ENCODE measurements around the gene KLHL14. TPM values are rescaled to one million over a fixed set of nuclear protein-coding genes. Genes with fewer than 3 reads are reported as not detected.

KLHL14 gene
- polyA plus RNA-seq, 2 of the 4 experiments (the other 2 are of a cell fraction), result not detected

DNA sequence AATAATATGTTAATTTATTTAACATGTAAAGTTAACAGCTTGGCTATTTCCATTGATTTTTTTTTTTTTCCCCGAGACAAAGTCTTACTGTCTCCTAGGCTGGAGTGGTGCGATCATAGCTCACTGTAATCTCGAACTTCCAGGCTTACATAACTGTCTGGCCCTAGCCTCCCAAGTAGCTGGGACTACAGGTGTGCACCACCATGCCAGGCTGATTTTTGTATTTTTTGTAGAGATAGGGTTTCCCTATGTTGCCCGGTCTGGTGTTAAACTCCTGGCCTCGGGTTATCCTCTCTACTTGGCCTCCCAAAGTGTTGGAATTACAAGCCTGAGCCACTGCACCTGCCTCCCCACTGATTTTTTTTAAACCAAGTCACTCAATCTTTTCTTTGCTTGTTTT lies 32.5 kb upstream of the KLHL14 start:
- H3K27ac ChIP-seq, result no peak overlapping the region
- H3K9me3 ChIP-seq, result no peaks in the 10 kb centered on the region
- TF ChIP-seq HDAC2 (IDR thresholded peaks at IDR 0.05) (no peak), CHD4 (IDR thresholded peaks at IDR 0.05; ENCODE audit: borderline replicate concordance) (no peak), MAZ (IDR thresholded peaks at IDR 0.05; ENCODE audit: borderline replicate concordance, low read depth, low read length) (no peak), JUN (IDR thresholded peaks at IDR 0.05) (no peak), HOXA7 (CRISPR knock-in tag; IDR thresholded peaks at IDR 0.05) (no peak), HOXB13 (CRISPR knock-in tag; IDR thresholded peaks at IDR 0.05; ENCODE audit: low read depth) (no peak), EHMT2 (IDR thresholded peaks at IDR 0.05; ENCODE audit: low read depth) (no peak), KDM1A (IDR thresholded peaks at IDR 0.05; ENCODE audit: low read depth) (no peak), TFCP2L1 (CRISPR knock-in tag; IDR thresholded peaks at IDR 0.05) (no peak), GATA3 (IDR thresholded peaks at IDR 0.05; ENCODE audit: borderline replicate concordance) (no peak), EHF (CRISPR knock-in tag; IDR thresholded peaks at IDR 0.05) (no peak)
- TF ChIP-seq, protein P1, sequence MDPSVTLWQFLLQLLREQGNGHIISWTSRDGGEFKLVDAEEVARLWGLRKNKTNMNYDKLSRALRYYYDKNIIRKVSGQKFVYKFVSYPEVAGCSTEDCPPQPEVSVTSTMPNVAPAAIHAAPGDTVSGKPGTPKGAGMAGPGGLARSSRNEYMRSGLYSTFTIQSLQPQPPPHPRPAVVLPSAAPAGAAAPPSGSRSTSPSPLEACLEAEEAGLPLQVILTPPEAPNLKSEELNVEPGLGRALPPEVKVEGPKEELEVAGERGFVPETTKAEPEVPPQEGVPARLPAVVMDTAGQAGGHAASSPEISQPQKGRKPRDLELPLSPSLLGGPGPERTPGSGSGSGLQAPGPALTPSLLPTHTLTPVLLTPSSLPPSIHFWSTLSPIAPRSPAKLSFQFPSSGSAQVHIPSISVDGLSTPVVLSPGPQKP (IDR thresholded peaks at IDR 0.05; ENCODE audit: low read depth, low read length), result no peak
- H3K4me3 ChIP-seq, result no peak overlapping the region
- CTCF ChIA-PET, result interaction anchor here (0.9 kb wide), 1 partner anchor 32 kb away, joined by 3 read pairs; no protein-coding TSS in a partner anchor
- no peak overlapping the region for H3K4me2 ChIP-seq
- DNase-seq (ENCODE audit: low read depth in 1 of 2, low spot score in 1 of 2) (no peak), ATAC-seq (no peak), FAIRE-seq (no peak)
- POLR2A ChIA-PET, result no interaction called here
- 16% methylated on average over 5 of the region's 5 CpGs for WGBS (ENCODE audit: missing lambda C conversion rate)
- H3K4me1 ChIP-seq, result no peaks in the 10 kb centered on the region

- ATAC-seq (no peak), DNase-seq (ENCODE audit: low read depth in 1 of 2, low spot score in 1 of 2) (no peak), FAIRE-seq (no peak)
- H3K9me3 ChIP-seq, result no peaks in the 10 kb centered on the region
- ChIA-PET CTCF (no interaction called here), POLR2A (no interaction called here)
- no peaks in the 10 kb centered on the region for H3K4me1 ChIP-seq
- WGBS (ENCODE audit: missing lambda C conversion rate), result 32% methylated on average over 6 of the region's 6 CpGs
- no peak overlapping the region for H3K4me2 ChIP-seq
- H3K27ac ChIP-seq, result no peak overlapping the region
- TF ChIP-seq PHF8 (IDR thresholded peaks at IDR 0.05; ENCODE audit: borderline replicate concordance, low read depth) (no peak), JUNB (IDR thresholded peaks at IDR 0.05) (no peak)
- H3K4me3 ChIP-seq, result no peak overlapping the region
Measured at GRCh38 chr18:32804134-32804888, 31.5 kb upstream of the KLHL14 start.

- no peaks in the 10 kb centered on the region for H3K4me1 ChIP-seq
- no peak overlapping the region for H3K4me3 ChIP-seq
- H3K9me3 ChIP-seq, result no peaks in the 10 kb centered on the region
- FAIRE-seq (no peak), DNase-seq (ENCODE audit: low read depth in 1 of 2, low spot score in 1 of 2) (no peak), ATAC-seq (no peak)
- H3K27ac ChIP-seq, result no peak overlapping the region
- 3% methylated on average over 3 of the region's 3 CpGs for whole genome bisulfite sequencing (ENCODE audit: missing lambda C conversion rate)
- TF ChIP-seq EHF (CRISPR knock-in tag; IDR thresholded peaks at IDR 0.05), result no peak
- no peak for TF ChIP-seq HOXA7 (CRISPR knock-in tag; IDR thresholded peaks at IDR 0.05)
- POLR2A ChIA-PET, result no interaction called here
- no peak overlapping the region for H3K4me2 ChIP-seq
- CTCF ChIA-PET, result no interaction called here
Measured at GRCh38 chr18:32803568-32803967, 30.7 kb upstream of the KLHL14 start.

- no peak overlapping the region for H3K27ac ChIP-seq
- ChIA-PET POLR2A (no interaction called here), CTCF (interaction anchor here (0.6 kb wide), 1 partner anchor 25 kb away, joined by 3 read pairs; no protein-coding TSS in a partner anchor)
- DNase-seq (ENCODE audit: low read depth in 1 of 2, low spot score in 1 of 2) (no peak), ATAC-seq (no peak), FAIRE-seq (no peak)
- 0% methylated on average over 8 of the region's 8 CpGs for WGBS (ENCODE audit: missing lambda C conversion rate)
- H3K4me2 ChIP-seq, result no peak overlapping the region
- H3K4me1 ChIP-seq, result no peaks in the 10 kb centered on the region
- H3K9me3 ChIP-seq, result no peaks in the 10 kb centered on the region
- no peak overlapping the region for H3K4me3 ChIP-seq
- TF ChIP-seq KDM1A (IDR thresholded peaks at IDR 0.05; ENCODE audit: low read depth) (no peak), SMC3 (IDR thresholded peaks at IDR 0.05) (no peak), TFCP2L1 (CRISPR knock-in tag; IDR thresholded peaks at IDR 0.05) (no peak), EHF (CRISPR knock-in tag; IDR thresholded peaks at IDR 0.05) (no peak), HOXB13 (CRISPR knock-in tag; IDR thresholded peaks at IDR 0.05; ENCODE audit: low read depth) (no peak), MAZ (IDR thresholded peaks at IDR 0.05; ENCODE audit: borderline replicate concordance, low read depth, low read length) (no peak), EP300 (IDR thresholded peaks at IDR 0.05) (no peak), MYC (IDR thresholded peaks at IDR 0.05; ENCODE audit: borderline replicate concordance, low read length) (no peak), HMGXB4 (CRISPR knock-in tag; IDR thresholded peaks at IDR 0.05; ENCODE audit: borderline replicate concordance) (no peak), ZFP36 (IDR thresholded peaks at IDR 0.05; ENCODE audit: borderline replicate concordance, partially characterized antibody) (no peak), NPAS2 (CRISPR knock-in tag; IDR thresholded peaks at IDR 0.05; ENCODE audit: borderline replicate concordance) (no peak)
- TF ChIP-seq, protein P2, sequence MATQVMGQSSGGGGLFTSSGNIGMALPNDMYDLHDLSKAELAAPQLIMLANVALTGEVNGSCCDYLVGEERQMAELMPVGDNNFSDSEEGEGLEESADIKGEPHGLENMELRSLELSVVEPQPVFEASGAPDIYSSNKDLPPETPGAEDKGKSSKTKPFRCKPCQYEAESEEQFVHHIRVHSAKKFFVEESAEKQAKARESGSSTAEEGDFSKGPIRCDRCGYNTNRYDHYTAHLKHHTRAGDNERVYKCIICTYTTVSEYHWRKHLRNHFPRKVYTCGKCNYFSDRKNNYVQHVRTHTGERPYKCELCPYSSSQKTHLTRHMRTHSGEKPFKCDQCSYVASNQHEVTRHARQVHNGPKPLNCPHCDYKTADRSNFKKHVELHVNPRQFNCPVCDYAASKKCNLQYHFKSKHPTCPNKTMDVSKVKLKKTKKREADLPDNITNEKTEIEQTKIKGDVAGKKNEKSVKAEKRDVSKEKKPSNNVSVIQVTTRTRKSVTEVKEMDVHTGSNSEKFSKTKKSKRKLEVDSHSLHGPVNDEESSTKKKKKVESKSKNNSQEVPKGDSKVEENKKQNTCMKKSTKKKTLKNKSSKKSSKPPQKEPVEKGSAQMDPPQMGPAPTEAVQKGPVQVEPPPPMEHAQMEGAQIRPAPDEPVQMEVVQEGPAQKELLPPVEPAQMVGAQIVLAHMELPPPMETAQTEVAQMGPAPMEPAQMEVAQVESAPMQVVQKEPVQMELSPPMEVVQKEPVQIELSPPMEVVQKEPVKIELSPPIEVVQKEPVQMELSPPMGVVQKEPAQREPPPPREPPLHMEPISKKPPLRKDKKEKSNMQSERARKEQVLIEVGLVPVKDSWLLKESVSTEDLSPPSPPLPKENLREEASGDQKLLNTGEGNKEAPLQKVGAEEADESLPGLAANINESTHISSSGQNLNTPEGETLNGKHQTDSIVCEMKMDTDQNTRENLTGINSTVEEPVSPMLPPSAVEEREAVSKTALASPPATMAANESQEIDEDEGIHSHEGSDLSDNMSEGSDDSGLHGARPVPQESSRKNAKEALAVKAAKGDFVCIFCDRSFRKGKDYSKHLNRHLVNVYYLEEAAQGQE (IDR thresholded peaks at IDR 0.05), result no peak
Measured at GRCh38 chr18:32802591-32803451, 30.0 kb upstream of the KLHL14 start.

Measured in A549 (cell line).